PC-3 (cell line): ENCODE data around the gene SIX1. TPM values are rescaled to one million over a fixed set of nuclear protein-coding genes. Genes with fewer than 3 reads are reported as not detected.

Source experiments
- ATAC-seq: fragments of 200-7000 bp; cut with Tn5 transposase; 2 replicates; pipeline ENCODE4 v1.9.1; 2020; ENCODE audit warnings: mild to moderate bottlenecking, moderate library complexity
- BruUV-seq: library from RNA; stranded (reverse); fragments of 400-500 nt; replicated peaks from 2 replicates; lab custom pipeline; 2021; lab: Mats Ljungman, UMichigan
- CTCF ChIA-PET: fragments of 300-600 bp; sonication (Branson Sonifier 250); formaldehyde crosslinking; loops from one replicate; lab custom pipeline; 2022; ENCODE audit warnings: antibody characterized with exemption; lab: Charles Lee
- POLR2A ChIA-PET: fragments of 300-600 bp; sonication (Branson Sonifier 250); formaldehyde crosslinking; loops from one replicate; lab custom pipeline; 2022; ENCODE audit warnings: antibody characterized with exemption; ENCODE audit not compliant: unreplicated experiment; lab: Charles Lee
- DNase-seq: peaks from one replicate; pipeline ENCODE4 v3.0.0-alpha.2; 2015
- H2AFZ ChIP-seq: fragments of 300-600 bp; sonication (generic); 2 replicates; pipeline ENCODE4 v1.6.0; 2016; ENCODE audit warnings: antibody characterized with exemption, low read length
- H3F3A ChIP-seq: fragments of 300-600 bp; sonication (generic); one replicate; pipeline ENCODE4 v1.6.0; 2017; ENCODE audit warnings: antibody characterized with exemption, low read length, control low read depth, mild to moderate bottlenecking; ENCODE audit not compliant: unreplicated experiment
- H3K27ac ChIP-seq: fragments of 300-600 bp; sonication (generic); 2 replicates; pipeline ENCODE4 v1.5.1; 2016; ENCODE audit warnings: mild to moderate bottlenecking, low read length
- H3K27me3 ChIP-seq: fragments of 300-600 bp; sonication (generic); 2 replicates; pipeline ENCODE4 v1.6.1; 2016; ENCODE audit warnings: low read length, mixed read lengths
- H3K36me3 ChIP-seq: fragments of 300-600 bp; sonication (generic); 2 replicates; pipeline ENCODE4 v1.6.1; 2016; ENCODE audit warnings: low read depth, mixed run types, low read length, mixed read lengths
- H3K4me1 ChIP-seq: fragments of 300-600 bp; sonication (generic); 2 replicates; pipeline ENCODE4 v1.5.1; 2016; ENCODE audit warnings: low read length; ENCODE audit not compliant: insufficient read depth
- H3K4me2 ChIP-seq: fragments of 300-600 bp; sonication (generic); 2 replicates; pipeline ENCODE4 v1.6.0; 2016; ENCODE audit warnings: low read length
- H3K4me3 ChIP-seq: fragments of 300-600 bp; sonication (generic); 2 replicates; pipeline ENCODE4 v1.5.1; 2016; ENCODE audit warnings: mild to moderate bottlenecking, low read length, mixed read lengths
- H3K79me2 ChIP-seq: fragments of 300-600 bp; sonication (generic); 2 replicates; pipeline ENCODE4 v1.6.1; 2017; ENCODE audit warnings: low read length, mixed read lengths
- H3K9ac ChIP-seq: fragments of 300-600 bp; sonication (generic); 2 replicates; pipeline ENCODE4 v1.6.0; 2016; ENCODE audit warnings: mild to moderate bottlenecking, low read length
- H3K9me2 ChIP-seq: fragments of 300-600 bp; sonication (generic); replicated peaks from 2 replicates; pipeline ENCODE4 v1.6.1; 2016; ENCODE audit warnings: mixed run types, low read length, mixed read lengths
- H3K9me3 ChIP-seq: fragments of 300-600 bp; sonication (generic); 2 replicates; pipeline ENCODE4 v1.6.1; 2016; ENCODE audit warnings: low read length, mixed read lengths
- H4K20me1 ChIP-seq: fragments of 300-600 bp; sonication (generic); 2 replicates; pipeline ENCODE4 v1.6.1; 2016; ENCODE audit warnings: low read length, mixed read lengths
- EZH2 ChIP-seq: fragments of 300-600 bp; sonication (generic); IDR thresholded peaks from one replicate; pipeline ENCODE4 v1.6.1; 2017; ENCODE audit warnings: antibody characterized with exemption, mild to moderate bottlenecking, low read length; ENCODE audit not compliant: unreplicated experiment
- EZH2phosphoT487 ChIP-seq: fragments of 300-600 bp; sonication (generic); IDR thresholded peaks from 2 replicates; pipeline ENCODE4 v1.6.1; 2018; ENCODE audit warnings: mild to moderate bottlenecking, antibody characterized with exemption, low read length, borderline replicate concordance
- intact Hi-C: fragments of 100-400 bp; cut with micrococcal nuclease; formaldehyde crosslinking; loops from 2 replicates; pipeline ENCODE4 v1.9.0; 2023
- total RNA-seq: library from RNA; depleted of rRNA; stranded (reverse); fragments of >200 nt; gene quantifications from 2 replicates; pipeline ENCODE4 v1.2.3, GENCODE V29; 2014
- TF ChIP-seq, protein P1 (sequence below): fragments of 300-600 bp; sonication (generic); conservative IDR thresholded peaks from 2 replicates; pipeline ENCODE4 v1.5.1; 2017; ENCODE audit warnings: antibody characterized with exemption, low read depth, mild to moderate bottlenecking, low read length

SIX1 gene
- total RNA-seq, 1 experiment from 2014 or later: 16.5 TPM

DNA sequence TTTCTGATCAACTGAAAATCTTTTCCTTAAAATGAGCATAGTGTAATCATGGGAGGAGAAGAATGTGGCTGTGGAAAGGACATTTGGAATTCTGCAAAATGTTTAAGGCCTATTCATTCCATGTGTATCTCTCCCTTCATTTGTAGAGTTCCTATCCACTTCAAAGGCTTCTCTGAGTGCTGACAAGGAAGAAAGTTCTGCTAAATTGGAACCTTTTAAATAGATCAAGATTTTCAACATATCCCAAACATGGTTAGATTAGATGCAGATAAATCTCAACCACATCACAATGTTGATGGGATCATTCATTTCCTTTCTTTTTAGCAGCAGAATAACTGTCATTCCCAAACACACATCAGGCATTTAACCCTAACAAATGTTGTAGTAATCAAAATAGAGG lies 28.4 kb upstream of the SIX1 start:
- Histone ChIP-seq H3K9ac (no peak overlapping the region), H4K20me1 (no peaks in the 10 kb centered on the region), H3F3A (no peaks in the 10 kb centered on the region), H3K4me2 (no peak overlapping the region), H3K27me3 (no peaks in the 10 kb centered on the region), H2AFZ (no peak overlapping the region), H3K79me2 (no peaks in the 10 kb centered on the region), H3K36me3 (no peaks in the 10 kb centered on the region), H3K27ac (no peak overlapping the region), H3K4me3 (no peak overlapping the region), H3K9me3 (no peaks in the 10 kb centered on the region), H3K9me2 (no peaks in the 10 kb centered on the region), H3K4me1 (no peaks in the 10 kb centered on the region)
- no peak for TF ChIP-seq EZH2
- no peak for TF ChIP-seq EZH2phosphoT487
- TF ChIP-seq, protein P1, sequence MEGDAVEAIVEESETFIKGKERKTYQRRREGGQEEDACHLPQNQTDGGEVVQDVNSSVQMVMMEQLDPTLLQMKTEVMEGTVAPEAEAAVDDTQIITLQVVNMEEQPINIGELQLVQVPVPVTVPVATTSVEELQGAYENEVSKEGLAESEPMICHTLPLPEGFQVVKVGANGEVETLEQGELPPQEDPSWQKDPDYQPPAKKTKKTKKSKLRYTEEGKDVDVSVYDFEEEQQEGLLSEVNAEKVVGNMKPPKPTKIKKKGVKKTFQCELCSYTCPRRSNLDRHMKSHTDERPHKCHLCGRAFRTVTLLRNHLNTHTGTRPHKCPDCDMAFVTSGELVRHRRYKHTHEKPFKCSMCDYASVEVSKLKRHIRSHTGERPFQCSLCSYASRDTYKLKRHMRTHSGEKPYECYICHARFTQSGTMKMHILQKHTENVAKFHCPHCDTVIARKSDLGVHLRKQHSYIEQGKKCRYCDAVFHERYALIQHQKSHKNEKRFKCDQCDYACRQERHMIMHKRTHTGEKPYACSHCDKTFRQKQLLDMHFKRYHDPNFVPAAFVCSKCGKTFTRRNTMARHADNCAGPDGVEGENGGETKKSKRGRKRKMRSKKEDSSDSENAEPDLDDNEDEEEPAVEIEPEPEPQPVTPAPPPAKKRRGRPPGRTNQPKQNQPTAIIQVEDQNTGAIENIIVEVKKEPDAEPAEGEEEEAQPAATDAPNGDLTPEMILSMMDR: no peak
- POLR2A ChIA-PET: interaction anchor here (0.6 kb wide), 1 partner anchor 592 kb away, joined by 4 read pairs; no protein-coding TSS in a partner anchor
- CTCF ChIA-PET: no interaction called here
- BruUV-seq: no TSS peak
- intact Hi-C loops: no loop called here
- DNase-seq (no peak), ATAC-seq (no peak)

DNA sequence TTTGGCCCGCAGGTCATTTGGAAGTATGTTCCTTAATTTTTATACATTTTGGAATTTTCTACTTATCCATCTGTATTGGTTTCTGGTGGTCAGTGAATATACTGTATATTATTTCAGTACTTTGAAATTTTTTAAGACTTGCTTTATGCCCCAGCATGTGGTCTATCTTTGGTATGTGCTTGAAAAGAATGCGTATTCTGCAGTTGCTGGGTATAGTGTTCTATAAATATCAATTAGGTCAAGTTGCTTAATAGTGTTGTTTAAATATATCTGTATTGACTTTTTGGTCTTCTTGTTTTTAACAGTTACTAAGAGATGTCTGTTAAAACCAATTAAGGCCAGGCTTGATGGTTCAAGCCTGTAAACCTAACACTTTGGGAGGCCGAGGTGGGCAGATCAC lies 21.7 kb upstream of the SIX1 start:
- Histone ChIP-seq H3K36me3 (no peaks in the 10 kb centered on the region), H3K9ac (no peak overlapping the region), H3K9me2 (no peaks in the 10 kb centered on the region), H2AFZ (no peak overlapping the region), H3K79me2 (no peaks in the 10 kb centered on the region), H3K4me3 (no peak overlapping the region), H3K4me2 (no peak overlapping the region), H4K20me1 (no peaks in the 10 kb centered on the region), H3K27ac (no peak overlapping the region), H3F3A (no peaks in the 10 kb centered on the region), H3K27me3 (no peaks in the 10 kb centered on the region), H3K4me1 (no peaks in the 10 kb centered on the region), H3K9me3 (no peaks in the 10 kb centered on the region)
- intact Hi-C loops: no loop called here
- ATAC-seq: no peak
- DNase-seq: no peak
- BruUV-seq: no TSS peak
- POLR2A ChIA-PET: interaction anchor here (0.6 kb wide), 1 partner anchor 53 kb away, joined by 5 read pairs; the partner anchor contains the start of gene SIX4
- CTCF ChIA-PET: no interaction called here
- TF ChIP-seq EZH2: no peak

- no TSS peak for BruUV-seq
- Histone ChIP-seq H3K36me3 (no peaks in the 10 kb centered on the region), H3K9me3 (no peaks in the 10 kb centered on the region), H3K27me3 (no peaks in the 10 kb centered on the region), H3K9ac (no peak overlapping the region), H2AFZ (peak overlapping the region; percentile 70), H3K4me3 (no peak overlapping the region), H3K9me2 (no peaks in the 10 kb centered on the region), H3K4me1 (peaks cover 12% of the 10 kb centered on the region), H3K27ac (no peak overlapping the region), H4K20me1 (no peaks in the 10 kb centered on the region), H3K79me2 (no peaks in the 10 kb centered on the region), H3F3A (no peaks in the 10 kb centered on the region), H3K4me2 (no peak overlapping the region)
- TF ChIP-seq EZH2: no peak
- TF ChIP-seq, protein P1: no peak
- no peak for TF ChIP-seq EZH2phosphoT487
- ATAC-seq (no peak), DNase-seq (no peak)
- intact Hi-C loops: no loop called here
- POLR2A ChIA-PET: no interaction called here
- CTCF ChIA-PET: no interaction called here
These were observed 19.3 kb upstream of the SIX1 start for GRCh38 chr14:60668431-60669112.
